Cerebellar nuclear complex (tissue), 1 donor: ENCODE measurements around the gene ORMDL3.
"Not testable (repeated sequence)": the region's sequence is repeated elsewhere in the genome, so short reads cannot be mapped to it uniquely, and the experiment has no call there.

Experiments used
- DNase-seq, 2 experiments: peaks; one replicate each; lab custom pipeline; 2025; lab: John Stamatoyannopoulos, UW

The ORMDL3 gene

GRCh38 chr17:39949028-39949427 lies 21.6 kb upstream of the ORMDL3 start:
- DNase-seq, result no peak

- DNase-seq, result not testable (repeated sequence)
Observed at GRCh38 chr17:39948489-39948828, 21.1 kb upstream of the ORMDL3 start.

GRCh38 chr17:39946551-39947330 lies 19.3 kb upstream of the ORMDL3 start:
- no peak for DNase-seq

- DNase-seq, result no peak
Observed at GRCh38 chr17:39944393-39944711, 17.0 kb upstream of the ORMDL3 start.

- DNase-seq, result no peak
Observed at GRCh38 chr17:39943702-39944392, 16.4 kb upstream of the ORMDL3 start.

GRCh38 chr17:39939588-39940419 lies 12.4 kb upstream of the ORMDL3 start:
- DNase-seq, result no peak

GRCh38 chr17:39939106-39939505 lies 11.7 kb upstream of the ORMDL3 start:
- no peak for DNase-seq

- DNase-seq, result no peak
Observed at GRCh38 chr17:39938140-39938869, 10.9 kb upstream of the ORMDL3 start.

GRCh38 chr17:39937447-39937846 lies 10.0 kb upstream of the ORMDL3 start:
- DNase-seq, result no peak

- DNase-seq, result no peak
Observed at GRCh38 chr17:39935909-39936308, 8.5 kb upstream of the ORMDL3 start.

- no peak for DNase-seq
Observed at GRCh38 chr17:39934324-39934723, 6.9 kb upstream of the ORMDL3 start.

GRCh38 chr17:39933912-39934311 lies 6.5 kb upstream of the ORMDL3 start:
- no peak for DNase-seq

- DNase-seq, result no peak
Observed at GRCh38 chr17:39929646-39930407, 2.4 kb upstream of the ORMDL3 start.

GRCh38 chr17:39928858-39929645 lies 1.7 kb upstream of the ORMDL3 start:
- no peak for DNase-seq

- DNase-seq, result no peak
Observed at GRCh38 chr17:39927929-39928857, 792 bp upstream of the ORMDL3 start.

GRCh38 chr17:39926588-39927100 lies 757 bp downstream of the ORMDL3 start:
- no peak for DNase-seq

GRCh38 chr17:39926135-39926587 lies 1.2 kb downstream of the ORMDL3 start:
- no peak for DNase-seq

GRCh38 chr17:39925282-39926134 lies 1.9 kb downstream of the ORMDL3 start:
- no peak for DNase-seq
